GM04503 (cell line): ENCODE measurements around the gene NUDT14.

Experiments used
- DNase-seq: peaks from one replicate; pipeline ENCODE4 v3.0.0-alpha.2; 2012; ENCODE audit warnings: low read depth

Gene NUDT14

GRCh38 chr14:105180592-105181548 is at the start of gene NUDT14:
TSS of gene NUDT14 (minus strand) at chr14:105181312. CDS start at chr14:105181209, 103 bp downstream.
- no peak for DNase-seq

DNA sequence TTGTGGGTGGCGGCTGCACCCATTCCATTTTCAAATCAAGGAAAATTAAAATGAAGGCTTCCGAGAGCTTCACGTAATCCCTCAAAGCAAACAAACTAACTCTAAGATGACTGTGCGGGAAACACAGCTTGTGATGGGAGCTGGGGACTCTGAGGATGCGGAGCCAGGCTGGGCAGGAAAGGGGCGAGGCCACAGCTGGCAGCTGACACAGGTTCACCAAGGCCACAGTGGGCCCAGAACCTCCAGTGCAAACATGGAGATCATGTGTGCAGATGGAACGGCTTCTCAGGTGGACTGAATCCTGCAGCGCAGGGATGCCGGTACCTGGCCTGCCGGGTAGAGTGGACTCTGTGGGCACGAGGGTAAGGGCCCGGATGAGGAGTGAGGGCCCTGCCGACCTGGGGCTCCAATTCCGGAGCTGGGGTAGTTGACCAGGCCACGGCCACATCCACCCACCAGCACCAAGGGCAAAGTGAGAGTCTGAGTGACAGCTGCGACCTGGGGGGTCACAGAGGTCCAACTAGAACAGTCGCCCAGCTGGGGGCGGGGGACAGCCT is 48.1 kb upstream of the NUDT14 start:
- DNase-seq, result no peak

- no peak for DNase-seq
Observed at GRCh38 chr14:105228562-105228961, 47.5 kb upstream of the NUDT14 start.

DNA sequence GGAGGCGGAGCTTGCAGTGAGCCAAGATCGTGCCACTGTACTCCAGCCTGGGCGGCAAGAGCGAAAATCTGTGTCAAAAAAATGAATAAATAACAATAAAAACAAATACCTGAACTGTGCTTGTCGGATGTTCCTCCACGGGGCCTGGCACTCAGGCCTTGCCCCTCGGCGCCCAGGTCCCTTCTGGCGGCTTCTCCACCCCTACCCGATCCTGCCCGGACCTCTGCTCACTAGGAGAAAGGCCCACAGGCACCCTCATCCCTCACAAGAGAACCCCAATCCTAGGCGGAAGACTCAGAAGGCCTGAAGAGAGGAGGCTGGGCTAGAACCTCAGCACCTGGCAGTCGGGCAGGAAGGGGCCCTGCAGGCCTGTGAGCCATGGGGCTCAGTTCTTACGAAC is 46.2 kb upstream of the NUDT14 start:
- DNase-seq, result no peak

DNA sequence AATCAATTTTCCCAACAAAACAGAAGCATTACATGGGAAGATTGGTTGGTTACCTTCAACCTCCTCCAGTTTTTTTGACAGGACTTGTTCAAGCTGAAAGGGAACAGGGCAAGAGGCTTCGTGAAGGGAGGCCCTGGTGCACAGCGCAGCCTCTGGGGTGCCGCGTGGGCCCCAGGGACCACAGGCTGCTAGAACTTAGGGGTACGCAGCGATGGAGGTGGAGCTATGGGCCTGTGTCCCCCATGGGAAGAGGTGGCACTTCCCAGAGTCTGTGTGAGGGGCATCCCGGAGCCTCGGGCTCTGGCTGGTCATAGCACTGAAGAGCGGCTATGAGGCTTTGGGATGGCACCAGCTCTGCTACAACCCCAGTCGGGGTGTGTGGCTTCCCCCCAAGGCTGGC is 45.1 kb upstream of the NUDT14 start:
- no peak for DNase-seq

- no peak for DNase-seq
Observed at GRCh38 chr14:105224845-105225570, 43.9 kb upstream of the NUDT14 start.

DNA sequence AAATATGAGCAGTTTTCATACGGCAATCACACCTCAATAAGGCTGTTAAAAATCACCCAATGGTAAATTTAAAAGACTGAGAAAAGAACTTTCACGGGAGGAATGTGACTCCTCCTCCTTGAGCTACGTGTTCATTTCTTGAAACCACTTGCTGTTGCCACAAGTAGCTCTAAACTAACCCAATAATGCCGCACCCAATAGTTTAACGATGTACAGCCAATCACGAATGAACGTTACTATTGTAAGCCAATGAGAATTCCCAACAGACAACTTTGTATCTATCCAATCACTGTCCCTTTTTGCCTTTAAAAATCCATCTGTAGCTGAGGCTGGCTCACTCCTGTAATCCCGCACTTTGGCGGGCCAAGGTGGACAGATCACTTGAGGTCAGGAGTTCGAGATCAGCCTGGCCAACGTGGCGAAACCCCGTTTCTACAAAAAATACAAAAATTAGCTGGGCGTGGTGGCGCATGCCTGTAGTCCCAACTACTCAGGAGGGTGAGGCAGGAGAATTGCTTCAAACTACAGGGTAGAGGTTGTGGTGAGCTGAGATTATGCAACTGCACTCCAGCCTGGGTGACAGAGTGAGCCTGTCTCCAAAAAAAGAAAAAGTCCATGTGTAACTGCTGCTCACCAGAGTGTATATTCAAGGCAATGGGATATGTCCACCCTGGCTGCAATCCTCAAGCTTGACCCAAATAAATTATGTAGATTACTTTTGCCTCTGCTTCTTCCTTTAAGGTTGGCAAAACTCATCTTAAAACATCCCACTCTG is 42.8 kb upstream of the NUDT14 start:
- no peak for DNase-seq

- no peak for DNase-seq
Observed at GRCh38 chr14:105223260-105223659, 42.1 kb upstream of the NUDT14 start.

- no peak for DNase-seq
Observed at GRCh38 chr14:105221598-105222178, 40.6 kb upstream of the NUDT14 start.

GRCh38 chr14:105220699-105221597 is 39.8 kb upstream of the NUDT14 start:
- DNase-seq, result no peak

- no peak for DNase-seq
Observed at GRCh38 chr14:105219753-105220152, 38.6 kb upstream of the NUDT14 start.

GRCh38 chr14:105219043-105219612 is 38.0 kb upstream of the NUDT14 start:
- DNase-seq, result no peak

DNA sequence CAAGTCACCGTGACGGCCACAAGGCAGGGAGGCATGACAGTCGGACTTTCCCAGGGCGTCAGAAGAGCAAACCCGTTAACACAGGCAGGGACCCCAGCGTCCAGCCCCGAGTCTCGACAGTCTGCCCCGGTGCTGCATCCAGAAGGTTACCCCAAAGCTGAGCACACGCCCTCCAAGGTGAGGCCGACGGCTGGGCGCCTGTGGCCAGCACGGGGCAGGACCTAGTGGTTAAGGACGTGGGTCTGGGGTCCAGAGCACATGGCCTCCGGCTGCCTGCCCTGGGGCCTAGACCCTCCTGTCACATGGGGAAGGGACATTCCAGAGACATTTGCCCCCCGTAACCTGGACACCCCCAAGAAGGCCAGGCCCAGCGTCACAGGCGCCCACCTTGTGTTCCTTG is 37.5 kb upstream of the NUDT14 start:
- no peak for DNase-seq

DNA sequence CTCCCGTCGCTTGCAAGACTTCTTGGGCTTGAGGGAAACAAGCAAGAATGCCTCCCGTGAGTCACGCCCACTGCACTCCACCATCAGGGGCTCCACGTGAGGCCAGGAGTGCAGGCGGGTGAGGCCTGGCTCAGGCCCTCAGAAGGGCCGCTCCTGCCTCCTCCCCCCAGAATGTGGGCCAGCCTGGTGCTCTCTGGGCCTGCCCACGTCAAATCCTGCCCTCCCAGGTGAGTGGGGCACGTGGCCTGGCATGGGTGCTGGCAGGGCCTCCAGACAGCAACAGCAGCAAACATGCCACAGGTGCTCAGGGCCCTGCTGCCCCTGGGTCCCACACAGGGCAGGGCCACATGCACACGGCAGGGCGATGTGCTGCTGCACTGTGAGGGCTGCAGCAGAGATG is 36.7 kb upstream of the NUDT14 start:
- DNase-seq, result no peak

DNA sequence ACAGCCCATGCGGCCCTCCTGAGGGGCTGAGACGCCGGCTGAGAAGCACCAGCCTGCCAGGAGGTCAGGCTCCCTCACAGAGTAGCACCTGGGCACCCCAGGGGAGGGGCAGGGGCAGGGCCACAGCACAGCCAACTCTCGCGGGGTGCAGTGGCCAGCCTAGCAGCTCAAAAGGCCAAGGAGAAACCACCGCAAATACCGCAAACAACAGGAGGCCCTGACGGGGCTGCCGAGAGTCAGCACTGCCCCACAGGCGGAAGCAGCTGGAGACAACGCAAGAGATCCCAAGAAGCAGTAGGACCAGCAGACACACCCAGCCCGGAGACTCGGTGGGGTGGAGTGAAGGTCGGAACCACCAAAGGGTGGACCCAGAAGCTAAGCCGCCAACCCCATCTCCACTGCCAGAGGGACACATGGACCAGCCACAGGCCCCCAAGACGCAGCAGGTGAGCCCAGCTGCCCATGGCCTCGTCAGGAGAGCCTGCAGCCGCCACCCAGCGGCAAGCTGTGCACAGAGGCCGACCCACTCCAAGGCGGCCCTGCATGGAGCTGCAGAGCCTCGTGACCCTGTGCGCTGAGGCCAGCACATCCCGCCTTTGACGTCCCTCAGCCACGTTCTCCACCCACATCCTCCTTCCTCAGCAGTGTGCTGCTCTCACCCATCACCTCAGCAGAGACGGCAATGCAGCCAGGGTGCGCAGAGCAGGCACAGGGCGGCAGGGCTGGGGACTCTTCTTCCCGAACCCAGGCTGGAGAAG is 35.6 kb upstream of the NUDT14 start:
- no peak for DNase-seq

DNA sequence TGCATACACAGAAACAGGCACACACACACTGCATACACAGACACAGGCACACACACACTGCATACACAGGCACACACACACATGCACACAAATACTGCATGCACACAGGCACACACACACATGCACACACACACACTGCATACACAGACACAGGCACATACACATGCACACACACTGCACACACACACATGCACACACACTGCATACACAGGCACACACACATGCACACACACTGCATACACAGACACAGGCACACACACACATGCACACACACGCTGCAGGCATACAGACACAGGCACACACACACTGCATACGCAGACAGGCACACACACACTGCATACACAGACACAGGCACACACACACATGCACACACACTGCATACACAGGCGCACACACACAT is 34.5 kb upstream of the NUDT14 start:
- no peak for DNase-seq

DNA sequence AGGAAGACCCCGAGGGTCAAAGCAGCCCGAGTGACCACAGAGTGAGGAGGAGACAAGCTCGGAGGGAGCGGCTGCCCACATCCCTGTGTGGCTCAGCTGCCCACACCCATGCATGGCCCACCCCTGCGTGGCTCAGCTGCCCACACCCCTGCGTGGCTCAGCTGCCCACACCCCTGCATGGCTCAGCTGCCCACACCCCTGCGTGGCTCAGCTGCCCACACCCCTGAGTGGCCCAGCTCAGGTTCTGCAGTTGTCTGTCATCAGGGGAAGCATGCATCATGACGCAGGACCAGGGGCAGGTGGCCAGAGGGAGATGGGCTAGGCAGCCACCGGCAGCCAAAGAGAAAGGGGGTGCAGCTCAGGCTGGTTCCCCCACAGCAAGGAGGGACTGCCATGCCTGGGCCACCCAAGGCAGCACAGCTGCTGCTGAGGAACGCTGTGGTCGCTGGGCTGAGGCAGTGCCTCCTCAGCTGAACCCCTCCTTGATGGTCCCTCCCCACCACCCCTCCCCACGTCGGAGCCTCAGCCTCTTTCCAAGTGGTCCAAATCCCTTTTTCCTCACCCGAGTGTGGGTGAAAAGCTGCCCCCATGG is 33.3 kb upstream of the NUDT14 start:
- no peak for DNase-seq

GRCh38 chr14:105213361-105213760 is 32.2 kb upstream of the NUDT14 start:
- no peak for DNase-seq
